ENCODE measurements around the gene IFITM2.

The IFITM2 gene

GRCh38 chr11:307766-308708 lies at the start of gene IFITM2:
Gene IFITM2, plus strand, starts transcription at chr11:307816. Its CDS starts 377 bp downstream, at chr11:308193.
- peak; percentile 93 to 96 for DNase-seq

GRCh38 chr11:259413-259812 lies 48.2 kb upstream of the IFITM2 start:
- no peak for DNase-seq

DNA sequence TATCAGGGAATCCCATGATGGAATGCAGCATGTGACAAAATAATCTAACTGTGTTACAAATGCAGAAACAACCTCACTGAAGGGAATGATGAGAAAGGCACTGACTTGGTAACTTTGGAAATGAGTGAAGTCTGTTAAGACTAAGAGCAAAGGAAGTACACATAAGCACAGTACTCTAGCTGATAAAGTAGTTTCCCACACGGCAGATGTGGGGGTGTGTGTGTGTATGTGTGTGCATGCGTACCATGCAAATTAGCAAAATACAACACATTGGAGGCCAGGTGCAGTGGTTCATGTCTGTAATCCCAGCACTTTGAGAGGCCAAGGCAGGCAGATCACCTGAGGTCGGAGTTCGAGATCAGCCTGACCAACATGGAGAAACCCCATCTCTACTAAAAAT lies 46.0 kb upstream of the IFITM2 start:
- DNase-seq, result no peak

GRCh38 chr11:266676-267439 lies 40.8 kb upstream of the IFITM2 start:
- peak; percentile 13 to 23 for DNase-seq

DNA sequence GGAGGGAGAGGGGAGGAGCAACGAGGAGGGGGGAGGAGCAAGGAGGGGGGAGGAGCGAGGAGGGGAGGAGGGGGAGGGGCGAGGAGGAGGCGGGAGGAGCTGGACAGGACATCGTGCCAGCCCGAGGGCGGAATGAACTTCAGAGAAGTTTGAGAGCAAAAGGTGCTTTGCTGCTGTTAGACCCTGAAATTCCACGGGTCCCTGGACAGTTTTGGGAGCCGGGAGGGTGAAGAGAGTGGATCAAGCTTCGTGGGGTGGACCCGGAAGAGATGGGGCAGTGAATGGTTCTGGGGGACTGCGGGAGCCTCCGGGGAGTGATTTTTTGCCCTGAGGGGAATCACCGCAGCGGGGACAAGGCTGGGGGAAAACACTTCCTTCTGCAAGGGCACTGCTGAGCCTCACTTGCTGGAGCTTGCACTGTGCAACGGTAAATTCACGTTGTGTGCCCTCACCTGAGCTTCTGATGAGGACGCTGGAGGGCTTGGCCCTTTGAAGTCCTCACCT lies 40.1 kb upstream of the IFITM2 start:
- peak; percentile 50 to 53 for DNase-seq

DNA sequence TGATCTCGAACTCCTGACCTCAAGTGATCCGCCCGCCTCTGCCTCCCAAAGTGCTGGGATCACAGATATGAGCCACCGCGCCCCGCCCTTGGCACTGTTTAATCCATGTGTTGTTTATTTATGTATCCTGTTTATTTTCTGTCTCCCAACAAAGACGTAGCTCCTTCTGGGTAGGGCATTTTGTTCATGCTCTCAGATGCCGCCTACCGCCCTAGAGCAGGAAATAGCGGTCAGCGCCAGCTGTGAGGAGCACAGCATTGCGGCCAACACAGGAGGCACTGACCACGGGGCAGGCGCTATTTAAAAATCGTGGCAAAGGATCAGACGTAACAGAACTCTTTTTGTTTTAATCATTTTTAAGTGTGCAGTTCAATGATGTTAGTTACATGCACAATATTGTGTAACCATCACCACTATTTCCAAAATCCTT lies 38.9 kb upstream of the IFITM2 start:
- DNase-seq, result peak; percentile 72 to 74

DNA sequence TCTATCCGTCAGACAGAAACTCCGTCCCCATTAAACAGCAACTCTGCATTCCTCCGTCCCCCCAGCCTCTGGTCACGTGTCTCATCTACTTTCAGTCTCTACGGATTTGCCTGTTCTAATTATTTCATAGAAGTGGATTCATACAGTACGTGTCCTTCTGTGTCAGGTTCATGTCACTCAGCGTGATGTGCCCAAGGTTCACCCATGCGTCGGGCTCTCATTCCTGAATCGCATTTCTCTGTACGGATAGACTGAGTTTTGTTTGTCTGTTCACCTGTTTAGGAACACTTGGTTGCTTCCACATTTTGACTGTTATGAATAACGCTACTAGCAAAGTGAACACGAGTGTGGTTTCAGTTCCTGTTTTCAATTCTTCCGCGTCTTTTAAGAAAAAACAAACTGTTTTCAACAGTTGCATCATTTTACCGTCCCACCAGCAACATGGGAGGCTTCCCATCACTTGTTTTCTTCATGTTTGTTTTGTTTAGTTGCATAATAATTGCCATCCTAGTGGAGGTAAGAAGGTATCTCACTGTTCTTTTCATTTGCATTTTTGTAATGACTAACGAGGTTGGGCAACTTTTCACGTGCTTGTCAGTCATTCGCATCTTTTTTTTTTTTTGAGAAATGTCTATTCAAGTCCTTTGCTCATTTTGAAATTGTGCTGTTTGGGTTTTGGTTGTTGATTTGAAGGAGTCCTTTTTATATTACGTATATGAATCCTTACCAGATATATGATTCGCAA lies 38.3 kb upstream of the IFITM2 start:
- peak; percentile 84 to 88 for DNase-seq

DNA sequence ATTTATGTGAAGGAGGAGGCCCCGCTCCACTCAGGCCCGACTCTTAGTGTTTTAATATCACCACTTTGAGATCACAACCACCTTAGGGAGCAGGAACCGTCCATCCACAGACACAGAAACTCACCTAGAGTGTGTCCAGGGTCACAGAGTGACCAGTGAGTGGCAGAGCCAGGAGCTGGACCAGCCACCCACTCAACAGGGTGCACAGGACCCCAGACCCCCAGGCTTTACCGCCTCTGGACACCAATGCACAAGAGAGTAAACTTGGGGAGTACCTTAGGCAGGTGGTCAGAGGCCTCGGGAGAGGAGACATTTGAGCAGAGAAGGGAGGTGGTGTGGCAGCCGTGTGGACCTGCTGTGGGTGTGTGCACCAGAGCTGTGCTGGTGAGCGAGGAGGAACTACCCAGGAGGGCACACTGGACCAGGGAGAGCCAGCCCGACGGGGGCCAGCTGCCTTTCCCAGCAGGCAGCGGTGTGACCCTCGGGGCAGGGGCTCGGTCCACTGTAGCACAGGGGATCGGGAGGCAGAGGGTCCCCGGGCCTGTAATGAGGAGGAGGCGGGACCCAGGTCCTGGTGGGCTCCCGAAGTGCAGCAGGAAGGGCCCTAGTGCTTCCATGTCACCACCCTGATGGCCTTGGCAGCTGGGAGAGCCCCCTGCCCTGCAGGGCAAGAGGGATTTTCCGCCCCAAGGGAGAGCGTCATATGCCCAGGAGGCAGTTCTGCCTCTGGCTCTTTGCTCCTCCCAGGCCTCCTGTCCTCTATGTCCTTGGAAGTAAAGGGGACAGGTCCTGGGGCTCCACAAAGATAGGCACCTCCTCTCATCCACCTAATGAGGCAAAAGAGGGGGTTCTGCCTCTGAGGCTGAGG lies 36.9 kb upstream of the IFITM2 start:
- no peak for DNase-seq

DNA sequence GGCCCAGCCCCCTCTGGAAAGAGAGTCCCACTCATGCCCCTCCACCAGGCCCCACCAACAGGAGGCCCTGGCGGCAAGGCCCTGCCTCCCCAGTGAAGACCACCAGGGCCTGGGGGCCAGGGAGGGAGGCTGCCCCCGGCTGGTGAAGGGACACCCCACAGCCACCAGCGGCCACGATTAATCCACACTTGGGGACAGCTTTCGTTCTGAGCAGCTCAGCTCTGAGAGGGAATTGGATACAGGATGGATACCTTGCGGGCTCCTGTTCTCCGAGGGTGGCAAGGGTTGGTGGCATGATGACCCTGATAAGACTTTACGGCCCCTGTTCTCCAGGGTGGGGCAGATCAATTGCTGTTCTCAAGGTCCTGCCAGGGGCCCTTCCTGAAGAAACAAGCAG lies 36.3 kb upstream of the IFITM2 start:
- DNase-seq, result no peak

DNA sequence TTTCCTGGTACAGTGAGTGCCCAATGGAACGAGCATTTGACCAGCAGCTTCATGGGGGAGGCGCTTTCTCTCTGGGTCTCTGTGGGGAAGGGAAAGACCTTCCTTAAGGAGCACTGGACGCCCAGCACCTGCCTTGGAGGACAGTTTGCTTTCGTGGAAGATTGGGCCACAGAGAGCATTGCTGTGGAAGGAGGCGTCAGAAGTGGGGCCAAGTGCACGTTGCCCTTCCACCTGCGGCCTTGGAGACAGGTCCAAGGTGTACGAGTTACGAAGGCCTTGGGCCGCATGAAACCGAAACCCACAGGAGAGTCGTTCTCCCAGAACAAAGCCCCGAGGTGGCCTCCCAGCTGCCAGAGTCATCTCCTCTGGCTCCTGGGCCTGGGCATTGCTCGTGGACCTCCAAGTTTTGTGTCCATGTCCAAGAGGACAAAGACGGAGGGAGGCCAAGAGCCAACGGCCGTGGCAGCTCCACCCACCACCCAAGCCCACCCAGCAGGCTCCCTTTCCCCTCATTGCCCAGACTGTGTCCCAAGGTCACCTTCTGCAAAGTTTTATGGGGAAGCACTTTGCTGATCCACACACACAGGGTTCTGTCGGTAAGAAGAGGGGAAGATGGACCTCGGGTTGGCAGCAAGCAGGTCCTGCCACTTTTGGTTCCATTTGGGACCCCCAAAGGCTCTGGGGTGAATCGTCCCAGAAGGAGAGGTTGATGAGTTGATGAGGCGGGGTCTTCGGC lies 35.3 kb upstream of the IFITM2 start:
- no peak for DNase-seq

GRCh38 chr11:272931-273198 lies 34.8 kb upstream of the IFITM2 start:
- DNase-seq, result no peak

DNA sequence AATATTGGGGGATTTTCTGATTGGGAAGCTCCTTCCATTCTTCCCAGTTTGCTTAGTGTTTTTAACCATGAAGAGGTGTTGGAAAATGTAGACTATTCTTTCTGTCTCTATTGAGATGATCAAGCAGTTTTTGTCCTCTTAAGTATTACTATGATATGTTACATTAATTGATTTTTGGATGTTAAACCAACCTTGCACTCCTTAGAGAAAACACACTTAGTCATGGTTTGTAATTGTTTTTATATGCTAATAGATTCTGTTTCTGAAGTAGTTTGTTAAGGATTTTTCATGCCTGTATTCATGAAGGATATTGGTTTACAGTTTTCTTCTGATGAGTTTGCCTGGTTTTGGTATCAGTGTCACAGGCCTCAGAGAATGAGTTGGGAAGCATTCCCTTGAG lies 31.4 kb upstream of the IFITM2 start:
- no peak for DNase-seq

DNA sequence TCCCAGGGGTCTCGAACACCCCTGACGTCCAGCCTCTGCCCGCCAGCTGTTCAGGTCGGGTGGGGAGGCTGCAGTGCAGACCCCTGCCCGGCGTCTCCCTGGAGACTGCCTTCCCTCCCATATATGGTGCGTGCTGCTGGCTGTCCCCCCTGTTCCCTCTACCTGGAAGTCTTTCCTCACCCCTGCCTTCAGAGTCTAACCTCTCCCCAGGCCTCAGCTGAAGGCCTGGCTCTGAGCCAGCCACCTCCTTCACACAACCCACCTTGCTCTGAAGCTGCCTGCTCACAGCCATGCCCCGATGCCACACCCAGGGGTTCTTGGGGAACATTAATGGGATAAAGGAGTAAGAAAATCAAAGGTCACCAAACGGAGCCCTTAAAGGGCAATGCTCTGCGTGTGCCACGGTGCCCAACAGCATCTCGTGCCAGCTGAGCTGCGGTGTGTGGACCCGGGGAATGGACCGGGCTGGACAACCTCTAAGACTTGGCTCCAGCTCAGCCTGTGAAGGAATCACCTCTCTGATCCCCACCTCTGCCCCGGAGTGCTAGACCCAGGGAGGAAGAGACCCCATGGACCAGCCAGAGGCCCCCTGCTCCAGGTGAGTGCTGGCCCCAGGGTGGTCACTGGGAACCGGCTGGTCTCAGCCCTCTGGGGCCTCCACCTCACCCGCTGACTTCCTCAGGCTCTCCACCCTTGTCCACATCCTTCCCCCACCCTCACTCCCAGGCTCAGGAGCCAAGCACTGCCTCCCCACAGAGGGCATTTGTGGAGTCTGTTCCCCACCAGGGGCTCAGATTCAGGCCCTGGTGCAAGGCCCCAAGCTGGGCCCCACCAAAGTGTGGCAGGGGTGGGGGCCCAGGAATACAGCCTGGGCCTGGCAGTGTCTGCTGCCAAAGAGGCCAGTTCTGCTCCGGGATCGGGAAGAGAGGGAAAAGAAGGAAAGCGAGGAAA lies 29.3 kb upstream of the IFITM2 start, which contains the start of gene NLRP6:
Gene NLRP6, plus strand, starts transcription at position 407 of the 951 bp plus-strand sequence. Its CDS starts 163 bp downstream, at position 570.
- DNase-seq, result no peak

DNA sequence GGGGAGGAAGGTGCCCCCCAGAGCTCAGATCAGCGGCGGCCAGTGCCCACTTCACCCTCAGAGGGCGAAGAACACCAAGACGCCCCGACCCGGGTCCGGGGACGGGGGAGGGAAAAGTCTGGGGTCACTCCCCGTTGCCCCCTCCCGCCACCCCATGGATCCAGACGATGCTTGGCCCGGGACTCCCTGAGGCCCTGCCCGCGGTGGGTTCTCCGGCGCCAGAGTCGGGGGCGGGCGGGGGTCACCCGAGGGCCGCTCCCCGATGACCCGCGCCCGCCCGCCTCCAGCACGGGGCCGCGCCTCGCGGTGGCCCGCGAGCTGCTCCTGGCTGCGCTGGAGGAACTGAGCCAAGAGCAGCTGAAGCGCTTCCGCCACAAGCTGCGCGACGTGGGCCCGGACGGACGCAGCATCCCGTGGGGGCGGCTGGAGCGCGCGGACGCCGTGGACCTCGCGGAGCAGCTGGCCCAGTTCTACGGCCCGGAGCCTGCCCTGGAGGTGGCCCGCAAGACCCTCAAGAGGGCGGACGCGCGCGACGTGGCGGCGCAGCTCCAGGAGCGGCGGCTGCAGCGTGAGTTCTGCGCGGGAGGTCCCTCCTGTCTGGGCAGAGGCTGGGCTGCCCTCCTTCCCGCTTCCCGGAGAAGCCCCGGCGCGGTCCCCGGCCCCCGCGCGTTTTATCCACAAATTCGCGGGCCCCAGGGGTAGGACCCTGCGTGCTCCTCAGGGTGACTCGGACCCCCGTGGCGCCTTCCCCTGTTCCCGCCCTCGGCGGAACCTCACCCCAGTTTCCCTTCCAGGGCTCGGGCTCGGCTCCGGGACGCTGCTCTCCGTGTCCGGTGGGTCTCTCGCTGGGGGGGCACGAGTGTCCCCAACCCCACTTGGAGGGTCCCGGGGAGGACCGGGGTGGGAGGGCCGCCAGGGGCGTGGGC lies 28.3 kb upstream of the IFITM2 start:
- no peak for DNase-seq

- no peak for DNase-seq
These were observed 27.5 kb upstream of the IFITM2 start for GRCh38 chr11:279966-280705.

GRCh38 chr11:280706-281485 lies 26.7 kb upstream of the IFITM2 start:
- DNase-seq, result no peak

GRCh38 chr11:281486-282161 lies 26.0 kb upstream of the IFITM2 start:
- no peak for DNase-seq

Data from AML-193 (cell line).